Activated CD8-positive, alpha-beta memory T cell treated with anti-CD3 and anti-CD28 coated beads, Interleukin-2, amount 50 U/mL, for 1 hour (primary cell): ENCODE data around the gene EFCAB6.

Experiments
- DNase-seq: peaks from one replicate; pipeline ENCODE4 v3.0.0-alpha.2; 2020; ENCODE audit errors: extremely low read depth

The EFCAB6 gene

GRCh38 chr22:43532301-43533155, 279.6 kb downstream of the EFCAB6 start:
- DNase-seq, result no peak

DNA sequence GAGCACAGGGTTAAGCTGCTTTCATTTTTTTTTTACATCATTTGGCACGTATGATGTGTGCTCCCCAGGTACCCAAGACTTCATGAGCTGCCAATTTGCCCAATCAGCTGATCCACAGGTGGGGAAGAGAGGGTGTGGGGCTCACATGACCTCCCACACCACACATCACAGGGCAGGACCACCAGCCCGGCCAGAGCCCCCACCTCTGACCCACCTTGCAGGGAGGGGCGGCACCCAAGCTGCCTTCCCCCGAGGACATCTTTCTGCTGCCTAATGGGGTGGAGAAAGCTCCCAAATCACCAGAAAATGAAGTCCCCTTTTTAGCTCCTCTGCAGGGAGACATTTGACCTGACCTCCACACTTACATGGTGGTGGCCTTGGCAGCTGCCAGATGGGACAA, 280.5 kb downstream of the EFCAB6 start:
- DNase-seq, result no peak

DNA sequence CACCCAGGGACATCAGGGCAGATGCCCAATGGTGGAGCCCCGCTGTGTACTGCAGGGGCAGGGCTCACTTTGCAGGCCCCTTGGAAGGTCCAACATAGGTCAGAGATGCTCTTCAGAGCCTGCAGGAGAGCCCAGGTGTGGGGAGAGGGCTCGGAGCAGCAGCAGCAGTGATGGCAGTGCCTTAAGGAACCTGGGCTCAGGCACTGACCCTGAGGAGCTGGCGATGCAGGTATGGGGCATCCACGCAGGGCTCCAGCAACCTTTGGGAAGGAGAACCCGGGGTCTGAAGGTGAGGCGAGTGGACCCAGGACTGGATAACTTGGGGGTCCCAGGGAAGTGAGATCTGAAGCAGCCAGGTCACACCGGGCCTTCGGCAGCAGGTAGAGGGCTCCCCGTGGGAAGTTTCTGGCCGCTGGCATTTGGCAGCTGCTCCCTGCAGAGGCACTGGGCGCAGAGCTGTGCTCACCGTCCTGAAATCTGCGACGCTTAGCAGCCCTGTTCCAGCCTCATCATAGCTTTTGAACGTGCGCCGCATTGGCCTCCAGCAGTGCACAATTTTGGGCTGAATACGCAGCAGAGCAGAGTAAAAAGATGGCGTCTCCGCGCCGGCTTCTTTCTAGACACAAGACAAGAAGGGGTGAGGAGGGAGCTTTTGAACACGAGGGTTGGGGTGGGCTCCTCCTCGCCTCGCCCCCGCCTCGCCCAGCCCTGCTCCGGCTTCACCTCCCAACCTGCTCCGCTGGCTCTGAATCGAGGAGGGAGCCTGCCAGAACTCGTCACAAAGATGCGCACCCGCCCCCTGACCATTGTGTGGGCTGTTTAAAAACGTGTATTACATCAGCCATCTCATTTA, 281.5 kb downstream of the EFCAB6 start:
- DNase-seq, result no peak

GRCh38 chr22:43529934-43530333, 282.2 kb downstream of the EFCAB6 start:
- no peak for DNase-seq

DNA sequence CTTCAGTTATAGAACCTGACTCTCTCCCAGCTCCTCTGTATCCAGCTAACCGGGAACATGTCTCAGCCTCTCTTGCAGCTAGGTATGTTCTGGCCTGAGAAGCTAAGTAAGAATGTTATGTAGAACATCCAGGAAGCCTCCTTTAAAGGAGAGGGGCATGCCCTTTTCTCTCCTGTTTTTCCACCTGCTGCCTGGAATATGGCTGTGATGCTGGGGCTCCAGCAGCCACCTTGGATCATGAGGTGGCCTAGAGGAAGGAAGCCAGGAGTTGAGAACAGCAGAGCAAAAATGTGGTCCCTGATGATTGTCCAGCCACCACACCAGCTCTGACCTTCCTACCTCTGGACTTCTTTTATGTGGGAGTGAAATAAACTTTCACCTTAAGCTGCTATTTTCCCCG, 282.6 kb downstream of the EFCAB6 start:
- no peak for DNase-seq

GRCh38 chr22:43528601-43529360, 283.3 kb downstream of the EFCAB6 start:
- no peak for DNase-seq

- DNase-seq, result no peak
These were observed 285.2 kb downstream of the EFCAB6 start for GRCh38 chr22:43526946-43527345.

GRCh38 chr22:43526117-43526655, 285.9 kb downstream of the EFCAB6 start:
- DNase-seq, result no peak

DNA sequence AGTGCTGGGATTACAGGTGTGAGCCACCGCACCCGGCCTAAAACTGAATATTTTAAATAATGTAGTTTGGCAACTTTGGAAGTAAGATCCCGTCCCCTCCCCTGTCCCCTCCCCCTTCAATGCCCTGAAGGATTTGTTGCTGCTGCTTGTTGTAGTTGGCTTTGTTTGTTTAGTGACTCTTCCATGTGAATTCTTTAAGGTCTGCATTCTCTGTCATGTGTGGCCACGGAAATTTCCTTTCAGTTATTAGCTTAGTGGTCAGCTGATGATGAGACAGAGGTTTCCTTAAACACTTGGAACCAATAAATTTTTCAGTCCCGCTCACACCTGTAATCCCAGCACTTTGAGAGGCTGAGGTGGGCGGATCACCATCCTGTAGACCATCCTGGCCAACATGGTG, 290.4 kb downstream of the EFCAB6 start:
- DNase-seq, result no peak

DNA sequence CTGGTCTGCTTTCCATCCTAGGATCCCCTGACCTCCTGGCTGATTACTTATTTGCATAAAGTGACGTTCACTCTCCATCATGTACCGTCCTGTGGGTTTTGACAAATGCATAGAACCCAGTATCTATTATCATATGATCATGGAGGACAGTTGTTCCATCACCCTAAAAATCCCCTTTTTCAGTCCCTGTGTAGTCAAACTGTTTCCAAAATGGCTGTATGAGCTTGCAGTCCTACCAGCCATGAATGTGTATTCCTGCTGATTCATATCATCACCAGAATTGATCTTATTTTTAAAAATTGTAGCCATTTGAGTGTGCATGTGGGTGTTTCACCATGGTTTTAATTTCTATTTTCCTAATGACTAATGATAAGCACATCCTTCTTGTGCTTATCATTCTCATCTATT, 291.5 kb downstream of the EFCAB6 start:
- DNase-seq, result no peak

GRCh38 chr22:43516996-43517635, 295.0 kb downstream of the EFCAB6 start:
- no peak for DNase-seq

DNA sequence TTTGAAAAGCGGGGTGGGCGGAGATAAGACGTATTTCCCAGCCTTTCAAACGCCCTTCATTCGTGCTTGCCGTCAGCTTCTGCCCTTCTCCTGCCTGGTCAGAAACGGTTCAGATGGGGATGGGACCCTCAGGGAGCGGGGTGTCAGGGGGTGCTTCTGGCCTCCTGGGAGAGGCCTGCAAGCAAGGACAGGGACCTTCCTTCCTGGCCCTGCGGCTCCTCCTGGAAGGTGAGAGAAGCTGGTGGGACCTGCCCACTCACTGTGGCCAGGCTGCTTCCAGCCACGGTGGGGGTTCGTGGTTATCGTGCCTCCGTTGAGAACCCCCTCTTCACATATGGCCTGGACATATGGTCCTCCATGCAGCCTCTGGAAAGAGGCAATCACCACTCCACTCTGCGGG, 295.7 kb downstream of the EFCAB6 start:
- DNase-seq, result no peak

DNA sequence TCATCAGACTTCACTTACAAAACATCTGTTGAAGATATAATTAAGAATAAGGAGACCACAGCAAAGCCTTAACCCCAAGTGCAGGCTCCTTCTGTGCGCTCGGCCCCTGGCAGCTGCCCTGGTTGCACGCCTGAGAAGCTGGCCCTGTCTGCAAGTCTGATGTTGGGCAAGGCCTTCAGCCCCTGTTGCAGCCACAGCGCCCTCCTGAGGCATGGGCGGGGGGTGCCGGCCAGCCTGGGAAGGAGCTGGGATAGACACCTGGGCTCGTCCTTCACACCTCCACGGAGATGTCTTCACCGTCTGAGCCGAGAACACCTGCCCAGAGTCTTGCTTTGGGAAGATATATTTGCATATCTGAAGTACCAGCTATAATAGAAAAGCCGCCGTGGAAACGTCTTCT, 296.2 kb downstream of the EFCAB6 start:
- DNase-seq, result no peak

DNA sequence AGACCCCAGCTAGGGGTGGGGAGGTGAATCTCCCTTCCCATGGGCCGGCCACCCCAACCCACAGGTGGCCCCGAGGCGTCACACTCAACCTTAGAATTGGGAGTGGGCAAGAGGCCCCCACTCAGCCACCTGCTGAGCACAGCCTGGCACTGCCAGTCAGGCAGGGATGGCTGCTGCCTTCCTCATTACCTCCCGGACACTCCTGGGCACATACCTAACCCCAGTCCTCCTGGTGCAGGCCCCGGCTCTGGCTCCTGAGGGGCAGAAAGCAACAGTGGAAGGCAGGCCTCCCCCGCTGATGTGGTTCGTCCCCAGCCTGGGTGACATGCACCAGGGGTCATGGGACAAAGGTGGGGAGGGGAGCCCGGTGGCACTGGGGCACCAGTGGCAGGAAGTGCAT, 296.7 kb downstream of the EFCAB6 start:
- DNase-seq, result no peak

- no peak for DNase-seq
These were observed 297.5 kb downstream of the EFCAB6 start for GRCh38 chr22:43514476-43515157.

DNA sequence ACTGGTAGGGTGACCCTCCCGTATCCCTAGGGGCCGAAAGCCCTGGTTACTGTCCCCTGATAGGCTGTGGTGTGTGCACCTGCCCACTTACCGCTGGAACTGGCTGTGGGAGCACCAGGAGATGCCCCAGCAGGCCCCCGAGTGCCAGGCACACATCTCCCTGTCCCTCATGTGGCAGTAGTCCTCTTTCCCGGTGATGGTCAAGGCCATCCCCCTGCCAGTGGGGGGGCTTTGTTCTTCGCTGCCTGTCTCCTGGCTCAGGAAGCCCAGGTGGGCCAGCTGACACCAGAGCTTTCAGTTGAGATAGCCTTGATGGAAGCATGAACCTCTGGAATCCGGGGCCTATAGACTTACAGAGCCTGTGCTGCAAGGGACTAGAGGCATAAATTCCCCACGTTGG, 299.8 kb downstream of the EFCAB6 start:
- DNase-seq, result no peak

- DNase-seq, result no peak
These were observed 300.7 kb downstream of the EFCAB6 start for GRCh38 chr22:43511276-43511910.

- no peak for DNase-seq
These were observed 301.6 kb downstream of the EFCAB6 start for GRCh38 chr22:43510281-43511070.

GRCh38 chr22:43509337-43509736, 302.8 kb downstream of the EFCAB6 start:
- no peak for DNase-seq

DNA sequence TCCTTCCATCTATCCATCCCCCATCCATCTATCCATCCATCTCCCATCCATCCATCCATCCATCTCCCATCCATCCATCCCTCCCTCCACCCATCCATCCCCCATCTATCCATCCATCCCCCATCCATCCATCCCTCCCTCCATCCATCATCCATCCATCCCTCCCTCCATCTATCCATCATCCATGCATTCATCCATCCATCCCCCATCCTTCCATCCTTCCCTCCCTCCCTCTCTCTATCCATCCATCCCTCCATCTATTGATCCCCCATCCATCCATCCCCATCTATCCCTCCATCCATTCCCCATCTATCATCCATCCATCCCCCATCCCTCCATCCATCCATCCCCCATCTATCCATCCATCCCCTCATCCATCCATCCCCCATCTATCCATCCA, 303.6 kb downstream of the EFCAB6 start:
- DNase-seq, result no peak
